HPDE6-E6E7 (cell line): ENCODE results near the gene SH3TC1.

Experiments
- DNase-seq: peaks from one replicate; pipeline ENCODE4 v3.0.0; 2011; ENCODE audit warnings: missing footprints; ENCODE audit errors: extremely low spot score

Gene SH3TC1

DNA sequence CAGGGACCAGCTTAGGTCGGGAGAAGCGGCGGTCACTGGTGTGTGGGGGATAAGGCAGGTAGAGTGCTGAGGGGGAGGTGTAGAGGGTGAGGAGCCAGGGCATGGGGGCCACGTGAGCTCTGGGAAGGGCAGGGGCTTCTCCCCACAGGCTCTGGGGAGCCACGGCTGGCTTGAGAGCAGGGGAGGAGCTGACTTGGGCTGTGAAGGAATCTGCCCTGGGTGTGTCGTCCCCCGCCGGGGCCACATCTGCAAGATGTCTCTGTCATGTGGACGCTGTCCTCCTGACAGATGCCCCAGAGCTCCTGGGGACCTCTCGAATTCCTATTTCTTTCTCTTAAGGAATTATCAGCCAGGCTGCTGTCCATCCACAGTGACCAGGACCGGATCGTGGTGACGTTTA, 15.0 kb downstream of the SH3TC1 start:
- DNase-seq = no peak

DNA sequence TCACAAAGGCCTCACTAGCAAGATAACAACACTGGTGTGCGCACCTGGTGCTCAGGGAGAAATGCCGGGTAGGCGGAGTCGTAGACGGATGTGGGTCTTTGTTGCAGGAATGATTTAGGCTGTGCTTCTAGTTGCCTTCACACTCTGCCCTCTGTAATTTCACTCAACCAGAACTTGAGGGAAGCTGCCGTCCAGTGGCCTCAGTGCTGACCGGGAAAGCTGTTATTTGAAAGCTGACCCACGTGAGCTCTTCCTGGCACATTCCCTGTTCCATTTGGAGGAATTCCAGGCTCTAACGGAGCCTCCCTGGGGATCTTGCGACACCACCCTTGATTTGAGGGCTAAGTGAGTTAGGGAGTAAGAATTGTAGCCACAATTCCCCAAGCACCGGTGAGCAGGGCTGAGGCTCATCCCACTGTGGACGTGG, 15.9 kb downstream of the SH3TC1 start:
- DNase-seq = no peak

DNA sequence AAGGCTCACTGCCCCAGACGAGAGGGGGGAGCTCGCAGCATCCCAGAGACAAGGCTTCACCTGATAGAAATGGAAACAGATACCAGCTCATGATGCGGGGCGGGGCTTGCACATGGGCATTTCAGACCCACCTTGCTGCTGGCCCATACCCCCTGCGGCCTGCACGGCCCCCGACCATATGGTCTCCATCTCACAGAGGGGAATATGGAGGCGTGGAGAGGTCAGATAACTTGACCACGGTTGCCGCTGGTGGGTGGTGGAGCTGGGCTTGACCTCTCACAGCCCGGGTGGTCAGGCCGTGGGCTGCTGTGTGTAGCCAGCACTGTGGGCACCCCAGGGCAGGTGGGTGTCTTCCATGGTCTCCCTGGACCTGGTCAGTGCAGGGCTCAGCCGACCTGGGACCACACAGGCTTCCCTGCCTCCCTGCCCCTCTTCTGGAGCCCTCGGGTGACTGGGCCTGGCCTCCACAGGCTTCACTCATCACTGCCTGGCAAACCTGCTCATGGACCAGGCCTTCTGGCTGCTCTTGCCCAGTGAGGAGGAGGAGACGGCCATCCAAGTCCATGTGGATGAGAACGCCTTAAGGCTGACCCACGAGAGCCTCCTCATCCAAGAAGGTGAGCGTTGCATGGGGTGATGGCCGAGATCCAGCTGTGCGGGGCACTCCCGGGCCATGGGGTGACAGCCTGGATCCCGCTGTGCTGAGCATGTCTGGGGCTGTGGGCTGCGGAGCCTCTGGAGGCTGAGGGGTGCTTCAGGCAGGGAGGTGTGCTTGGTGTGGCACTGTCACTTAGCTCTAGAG, 16.8 kb downstream of the SH3TC1 start:
- no peak for DNase-seq

- no peak for DNase-seq
Observed at GRCh38 chr4:8216443-8217245, 17.6 kb downstream of the SH3TC1 start.

DNA sequence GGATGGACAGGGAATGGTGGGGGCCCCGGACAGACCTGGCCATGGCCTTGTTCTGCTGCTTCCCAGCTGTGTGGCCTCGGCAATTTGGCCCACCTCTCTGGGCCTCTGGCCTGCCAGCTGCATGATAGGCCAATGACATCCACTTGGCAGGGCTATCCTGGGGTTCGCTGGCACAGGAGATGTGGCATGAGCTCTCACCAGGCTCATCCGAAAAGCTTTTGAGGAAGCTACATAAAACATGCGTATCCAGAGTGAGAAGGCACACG, 18.1 kb downstream of the SH3TC1 start:
- no peak for DNase-seq

DNA sequence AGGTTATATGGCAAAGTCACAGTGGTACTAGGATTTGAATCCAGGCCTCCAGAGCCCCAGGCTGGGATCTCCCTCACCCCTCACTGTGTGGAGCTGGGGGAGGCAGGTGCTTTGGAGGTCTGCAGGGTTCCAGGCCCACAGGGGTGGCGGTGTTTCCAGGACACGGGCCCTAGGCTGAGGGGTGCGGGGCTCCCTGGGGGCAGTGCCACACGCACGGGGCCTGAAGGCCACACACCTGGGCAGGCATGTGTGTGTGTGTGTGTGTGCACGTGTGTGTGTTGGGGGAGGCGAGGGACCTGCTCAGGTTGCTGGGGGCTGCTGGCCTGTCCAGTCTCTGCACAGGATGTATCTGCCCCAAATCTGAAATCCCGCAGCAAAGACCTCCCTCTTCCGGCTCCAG, 18.8 kb downstream of the SH3TC1 start:
- DNase-seq = no peak

DNA sequence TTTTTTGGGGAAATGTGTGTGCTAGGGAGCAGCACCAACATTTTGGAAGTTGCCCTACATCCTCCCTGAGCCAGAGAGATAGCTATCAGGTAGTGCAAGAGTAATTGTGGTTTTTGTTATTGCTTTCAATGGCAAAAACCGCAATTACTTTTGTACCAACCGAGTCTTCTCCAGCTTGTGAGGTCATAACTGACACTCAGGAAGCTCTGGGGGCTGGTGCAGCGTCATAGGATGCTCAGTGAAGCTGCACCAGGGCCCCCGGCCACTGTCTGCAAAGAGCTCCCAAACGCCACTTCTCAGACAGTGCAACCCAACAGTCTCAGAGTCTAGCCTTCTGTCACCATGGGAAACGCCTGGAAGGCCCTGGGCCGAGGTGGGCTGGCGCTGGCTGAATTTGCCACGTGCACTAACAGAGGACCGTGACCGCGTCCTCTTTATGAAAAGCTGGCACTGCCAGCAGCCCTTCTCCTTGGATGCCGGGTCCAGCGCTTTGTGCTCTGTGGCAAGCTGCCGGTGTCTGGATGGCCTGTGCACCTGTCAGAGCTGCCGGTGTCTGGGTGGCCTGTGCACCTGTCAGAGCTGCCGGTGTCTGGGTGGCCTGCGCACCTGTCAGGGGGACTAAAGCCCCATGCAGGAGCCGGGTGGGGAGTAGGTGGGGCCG, 19.4 kb downstream of the SH3TC1 start:
- no peak for DNase-seq

GRCh38 chr4:8219236-8219635, 20.1 kb downstream of the SH3TC1 start:
- no peak for DNase-seq

GRCh38 chr4:8220661-8221450, 21.8 kb downstream of the SH3TC1 start:
- no peak for DNase-seq

DNA sequence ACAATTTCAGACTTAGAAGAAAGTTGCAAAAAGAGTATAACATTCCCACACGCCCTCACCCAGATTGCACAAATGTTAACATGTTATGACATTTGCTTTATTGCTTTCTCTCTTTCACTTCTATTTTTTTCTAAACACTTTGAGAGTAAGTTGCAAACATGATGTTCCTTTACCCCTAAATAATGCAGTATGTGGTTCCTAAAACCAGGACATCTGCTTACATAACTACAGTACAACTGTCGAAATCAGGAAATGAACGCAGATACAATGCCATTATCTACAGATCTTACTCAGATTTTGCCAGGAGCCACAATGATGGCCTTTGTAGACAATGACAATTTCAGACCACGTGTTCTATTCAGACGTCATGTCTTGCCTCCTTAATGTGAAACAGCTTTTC, 22.4 kb downstream of the SH3TC1 start:
- no peak for DNase-seq

DNA sequence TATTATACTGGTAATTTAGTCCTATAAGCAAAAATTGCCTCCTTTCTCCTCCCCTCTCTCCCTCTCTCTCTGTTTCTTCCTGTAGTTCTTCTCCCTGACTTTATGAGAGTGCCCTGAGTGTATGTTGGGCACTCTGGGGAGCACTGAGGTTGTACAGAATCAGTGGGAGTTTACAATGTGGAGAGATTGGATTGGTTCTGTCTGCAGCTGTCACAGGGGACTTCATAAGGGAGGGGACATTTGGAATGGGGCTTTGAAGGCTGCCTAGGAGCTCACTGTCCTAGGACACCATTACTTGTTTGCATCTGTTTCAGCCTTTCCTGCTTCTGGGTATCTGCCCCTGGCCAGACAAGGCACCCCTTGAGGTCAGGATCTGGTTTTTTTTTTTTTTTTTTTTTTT, 22.9 kb downstream of the SH3TC1 start:
- DNase-seq = no peak

DNA sequence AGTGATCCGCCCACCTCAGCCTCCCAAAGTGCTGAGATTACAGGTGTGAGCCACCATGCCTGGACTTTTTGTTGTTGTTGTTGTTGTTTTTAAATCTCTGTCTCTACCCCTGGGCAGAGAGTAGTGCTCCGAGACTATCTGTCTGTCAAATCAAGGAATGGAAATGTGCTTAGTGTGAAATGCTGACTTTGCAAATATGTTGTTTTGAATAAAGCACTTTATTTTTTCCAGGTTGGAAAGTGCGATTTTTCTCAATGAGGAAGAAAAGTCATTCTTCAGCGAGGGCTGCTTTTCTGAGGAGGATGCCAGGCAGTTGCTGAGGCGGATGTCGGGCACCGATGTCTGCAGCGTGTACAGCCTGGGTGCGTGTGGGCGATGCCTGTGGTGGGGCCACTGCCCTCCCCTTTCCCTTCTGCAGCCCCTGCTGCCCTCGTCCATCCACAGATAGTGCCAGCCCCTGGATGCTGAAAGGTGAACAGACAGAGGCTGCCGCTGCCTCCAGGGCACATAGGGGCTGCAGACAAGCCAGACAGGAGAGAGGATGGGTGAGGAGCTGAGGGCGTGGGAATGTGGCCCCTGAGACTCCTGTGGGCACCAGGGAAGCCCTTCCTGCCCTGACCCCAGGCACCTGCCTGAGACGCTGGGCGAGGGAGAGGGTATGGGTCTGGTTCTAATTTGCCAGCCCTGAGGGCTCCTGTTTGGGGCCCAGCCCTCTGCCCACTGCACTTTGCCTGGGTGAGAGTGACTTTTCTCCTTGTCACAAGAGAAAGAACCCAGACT, 23.7 kb downstream of the SH3TC1 start:
- DNase-seq = no peak

DNA sequence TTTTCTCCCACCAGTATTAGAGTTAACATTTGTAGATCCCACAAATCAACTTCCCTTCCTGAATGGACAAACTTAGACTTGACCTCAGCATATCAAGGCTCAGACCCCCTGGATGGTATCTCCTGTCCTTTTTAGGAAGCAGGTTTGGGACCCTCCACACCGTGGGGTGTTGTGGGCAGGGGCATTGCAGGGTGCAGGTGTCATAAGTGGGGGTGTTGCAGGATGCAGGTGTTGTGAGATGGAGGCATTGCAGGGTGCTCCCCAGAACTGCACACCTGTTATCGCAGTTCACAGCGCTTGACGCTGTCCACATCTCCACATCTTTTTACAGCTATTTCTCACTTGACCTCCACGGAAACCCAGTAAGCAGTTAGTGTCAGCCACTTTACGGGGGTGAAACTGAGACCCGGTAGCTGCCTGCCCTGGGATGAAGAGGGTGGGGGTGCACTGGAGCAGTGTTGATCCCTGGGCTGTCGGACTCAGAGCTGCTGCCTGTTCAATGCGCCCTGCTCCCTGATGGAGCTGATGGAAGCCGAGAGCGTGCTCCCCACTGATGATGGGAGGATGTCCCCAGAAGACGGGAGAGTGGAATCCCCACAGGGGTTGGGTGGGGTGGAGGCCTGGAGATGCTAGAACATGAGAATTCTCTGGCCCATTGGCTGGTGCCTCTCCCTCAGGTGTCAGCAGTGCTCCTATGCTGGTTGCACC, 25.3 kb downstream of the SH3TC1 start:
- DNase-seq = no peak

- no peak for DNase-seq
Observed at GRCh38 chr4:8224975-8225625, 26.0 kb downstream of the SH3TC1 start.

GRCh38 chr4:8225706-8226443, 26.8 kb downstream of the SH3TC1 start:
- DNase-seq = no peak

GRCh38 chr4:8227201-8227770, 28.2 kb downstream of the SH3TC1 start:
- DNase-seq = no peak

- no peak for DNase-seq
Observed at GRCh38 chr4:8227771-8228318, 28.8 kb downstream of the SH3TC1 start.

GRCh38 chr4:8228319-8229250, 29.5 kb downstream of the SH3TC1 start:
- peak; percentile 58 for DNase-seq
